OCI-LY3 (cell line): ENCODE results near the gene TENM4.

Experiments
- CTCF ChIP-seq: fragments of 200-600, 300-600 bp; sonication (generic); IDR thresholded peaks from 2 replicates; pipeline ENCODE4 v1.5.1; 2014; ENCODE audit warnings: antibody characterized with exemption, low read length, low read depth
- EZH2phosphoT487 ChIP-seq: fragments of 200-600 bp; shearing (Covaris generic); IDR thresholded peaks from 2 replicates; pipeline ENCODE4 v1.6.1; 2018; ENCODE audit warnings: antibody characterized with exemption, mixed run types, low read depth

DNA sequence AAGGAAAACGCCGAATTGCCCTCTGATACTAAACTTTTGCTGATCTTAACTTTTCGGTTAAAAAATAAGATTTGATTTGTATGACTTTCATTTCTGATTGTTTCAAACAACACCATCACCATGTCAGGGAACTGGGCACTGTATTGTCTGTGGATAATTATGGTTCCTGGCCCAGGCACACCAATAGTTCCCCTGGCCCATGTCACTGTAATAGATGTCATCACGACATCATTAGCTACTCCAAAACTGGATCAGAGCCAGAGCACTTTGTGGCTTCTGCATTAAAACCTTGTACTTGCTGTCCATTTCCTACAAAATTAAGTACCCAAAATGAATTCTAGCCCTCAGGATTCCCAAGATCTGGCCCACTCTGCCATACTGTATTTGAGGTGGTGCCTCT is 746.7 kb downstream of the TENM4 start:
- TF ChIP-seq CTCF: no peak
- no peak for TF ChIP-seq EZH2phosphoT487
